Epithelial cell of proximal tubule (primary cell): Measurements from ENCODE around the gene NLN. TPM values are rescaled to one million over a fixed set of nuclear protein-coding genes. Genes with fewer than 3 reads are reported as not detected.
"Not testable (repeated sequence)": the region's sequence is repeated elsewhere in the genome, so short reads cannot be mapped to it uniquely, and the experiment has no call there.

Experiments
- DNase-seq: peaks from one replicate; pipeline ENCODE4 v3.0.0-alpha.2; 2011; ENCODE audit warnings: low read depth
- H3K4me3 ChIP-seq: 2 replicates; pipeline ENCODE4 v1.5.1; 2011; ENCODE audit warnings: low read depth, mild to moderate bottlenecking, low read length
- CTCF ChIP-seq: conservative IDR thresholded peaks from 2 replicates; pipeline ENCODE4 v1.5.1; 2012; ENCODE audit warnings: low read depth, mild to moderate bottlenecking, low read length
- total RNA-seq: library from RNA; depleted of rRNA; stranded (reverse); fragments of >200 nt; gene quantifications from 2 replicates; pipeline ENCODE4 v1.2.3, GENCODE V29; 2015

The NLN gene
- total RNA-seq, 1 donor from 2014 or later: 25.8 TPM

DNA sequence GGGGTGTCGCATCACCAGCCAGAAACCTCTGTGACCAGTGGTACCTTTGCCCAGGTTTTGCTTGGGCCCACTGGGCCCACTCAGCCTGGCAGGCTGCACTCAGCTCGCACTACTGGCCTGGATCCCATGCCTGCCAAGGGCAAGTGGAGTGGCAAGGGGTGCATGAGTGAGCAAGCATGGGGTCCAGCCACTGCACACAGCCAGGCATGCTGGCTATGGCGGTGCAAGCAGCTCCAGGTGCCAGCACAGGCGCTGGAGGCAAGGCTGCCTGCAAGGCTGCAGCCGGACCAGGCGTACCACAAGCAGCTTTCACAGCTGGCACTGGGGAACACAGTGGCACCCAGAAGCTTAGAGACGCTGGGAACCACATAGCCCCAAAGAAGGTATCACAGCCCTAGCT is 80.1 kb downstream of the NLN start:
- DNase-seq: no peak
- H3K4me3 ChIP-seq: no peak overlapping the region
- TF ChIP-seq CTCF: no peak

- DNase-seq: no peak
- no peak overlapping the region for H3K4me3 ChIP-seq
- no peak for TF ChIP-seq CTCF
Measured at GRCh38 chr5:65802820-65803219, 80.8 kb downstream of the NLN start.

DNA sequence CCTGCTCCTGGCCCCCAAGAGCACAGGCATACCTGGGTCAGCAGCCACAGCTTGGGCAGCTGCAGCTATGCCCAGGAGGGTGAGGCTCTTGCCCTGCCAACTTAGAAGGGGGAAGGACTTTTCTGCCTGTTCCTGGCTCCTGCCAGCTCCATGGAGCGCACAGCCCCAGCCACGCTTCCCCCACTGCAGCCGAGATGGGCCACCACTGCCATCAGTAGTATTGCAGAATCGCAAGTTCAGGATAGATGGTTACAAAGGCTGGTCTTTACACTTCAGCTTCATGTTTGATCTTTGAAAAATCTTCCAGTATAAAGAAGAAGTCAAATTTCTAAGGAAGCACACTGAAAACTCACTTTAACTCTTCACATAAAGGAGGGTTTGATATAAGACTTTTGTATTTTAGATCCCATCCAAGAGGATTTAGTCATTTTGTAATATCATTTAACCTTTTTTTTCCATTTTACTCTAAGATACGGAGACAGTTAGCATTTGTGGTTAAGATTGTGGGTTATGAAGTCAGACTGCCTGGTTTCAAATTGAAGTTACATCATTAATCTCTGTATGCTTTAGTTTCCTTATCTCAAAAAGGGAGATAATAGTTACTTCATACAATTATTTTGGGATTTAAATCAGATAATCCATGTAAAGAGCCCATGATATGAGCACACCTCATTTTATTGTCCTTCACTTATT is 81.8 kb downstream of the NLN start:
- H3K4me3 ChIP-seq: no peak overlapping the region
- TF ChIP-seq CTCF: no peak
- no peak for DNase-seq

GRCh38 chr5:65805089-65805488 is 83.1 kb downstream of the NLN start:
- no peak overlapping the region for H3K4me3 ChIP-seq
- TF ChIP-seq CTCF: no peak
- DNase-seq: no peak

DNA sequence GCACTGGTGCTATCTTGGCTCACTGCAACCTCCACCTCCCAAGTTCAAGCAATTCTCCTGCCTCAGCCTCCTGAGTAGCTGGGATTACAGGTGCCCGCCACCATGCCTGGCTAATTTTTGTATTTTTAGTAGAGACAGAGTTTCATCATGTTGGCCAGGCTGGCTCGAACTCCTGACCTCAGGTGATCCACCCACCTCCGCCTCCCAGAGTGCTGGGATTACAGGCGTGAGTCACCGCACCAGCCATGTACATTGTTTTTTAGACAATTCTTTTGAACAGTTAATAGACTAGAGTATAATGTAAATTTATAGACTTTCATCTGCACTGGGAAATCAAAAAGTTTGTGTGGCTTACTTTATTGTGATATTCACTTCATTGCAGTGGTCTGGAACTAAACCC is 85.5 kb downstream of the NLN start:
- DNase-seq, H3K4me3 ChIP-seq: not testable (repeated sequence)

DNA sequence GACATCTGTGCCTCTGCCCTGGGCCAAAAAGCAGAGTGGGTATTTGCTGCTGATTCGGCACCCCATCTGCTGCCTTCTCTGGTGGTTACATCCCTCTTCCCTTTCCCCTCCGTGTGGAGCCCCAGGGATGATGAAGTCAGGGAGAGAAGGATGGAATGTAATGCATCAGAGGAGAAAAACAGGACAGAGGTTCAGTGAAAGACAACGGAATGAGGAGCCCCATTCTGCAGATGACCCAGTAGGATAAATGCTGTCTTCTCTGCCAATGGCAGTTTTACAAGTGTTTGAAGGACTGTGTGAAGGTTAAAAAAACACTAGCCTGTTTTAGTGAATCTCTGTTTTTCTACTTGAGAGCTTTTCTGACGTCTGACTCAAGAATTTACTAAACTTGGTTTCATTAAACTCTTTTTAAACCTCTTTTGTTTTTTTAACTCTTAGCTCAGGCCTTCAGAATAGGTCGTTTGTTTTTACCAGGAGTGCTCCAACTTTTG is 86.3 kb downstream of the NLN start:
- no peak overlapping the region for H3K4me3 ChIP-seq
- DNase-seq: no peak

GRCh38 chr5:65808818-65809217 is 86.8 kb downstream of the NLN start:
- H3K4me3 ChIP-seq: no peak overlapping the region
- no peak for TF ChIP-seq CTCF
- no peak for DNase-seq

More for the DNA sequence above, 86.3 kb downstream of the NLN start:
- no peak for TF ChIP-seq CTCF
